AG20443 (cell line): ENCODE data around the gene ZNF24.

Experiments
- DNase-seq: peaks from one replicate; pipeline ENCODE4 v3.0.0; 2012; ENCODE audit warnings: low spot score, mixed read lengths

The ZNF24 gene

GRCh38 chr18:35343936-35344735, at the start of gene ZNF24:
Gene ZNF24, minus strand, starts transcription at chr18:35344420. Its CDS starts 3,770 bp downstream, at chr18:35340650.
- peak; percentile 99 for DNase-seq

- no peak for DNase-seq
These were observed 49.5 kb upstream of the ZNF24 start for GRCh38 chr18:35393716-35394115.

- DNase-seq: no peak
These were observed 48.2 kb upstream of the ZNF24 start for GRCh38 chr18:35392375-35392774.

GRCh38 chr18:35390951-35391700, 46.9 kb upstream of the ZNF24 start:
- DNase-seq: no peak

- peak; percentile 35 for DNase-seq
These were observed 44.9 kb upstream of the ZNF24 start for GRCh38 chr18:35389095-35389618.

GRCh38 chr18:35387152-35387571, 42.9 kb upstream of the ZNF24 start:
- no peak for DNase-seq

- peak; percentile 79 for DNase-seq
These were observed 42.4 kb upstream of the ZNF24 start for GRCh38 chr18:35386600-35387100.

GRCh38 chr18:35383136-35383535, 38.9 kb upstream of the ZNF24 start:
- no peak for DNase-seq

GRCh38 chr18:35379421-35379820, 35.2 kb upstream of the ZNF24 start:
- DNase-seq: no peak

GRCh38 chr18:35378574-35378896, 34.3 kb upstream of the ZNF24 start:
- DNase-seq: no peak

- peak; percentile 51 for DNase-seq
These were observed 33.8 kb upstream of the ZNF24 start for GRCh38 chr18:35377875-35378573.

GRCh38 chr18:35376742-35377695, 32.8 kb upstream of the ZNF24 start, which contains the start of gene ZNF396:
Gene ZNF396, minus strand, starts transcription at chr18:35377337. Its CDS starts 3,045 bp downstream, at chr18:35374292.
- peak; percentile 92 for DNase-seq

- no peak for DNase-seq
These were observed 32.1 kb upstream of the ZNF24 start for GRCh38 chr18:35376393-35376741.

- no peak for DNase-seq
These were observed 30.5 kb upstream of the ZNF24 start for GRCh38 chr18:35374708-35375107.

GRCh38 chr18:35371412-35372195, 27.4 kb upstream of the ZNF24 start:
- DNase-seq: peak; percentile 75

GRCh38 chr18:35369126-35369525, 24.9 kb upstream of the ZNF24 start:
- DNase-seq: no peak

- no peak for DNase-seq
These were observed 24.4 kb upstream of the ZNF24 start for GRCh38 chr18:35368595-35368994.

- no peak for DNase-seq
These were observed 18.3 kb upstream of the ZNF24 start for GRCh38 chr18:35362531-35362930.

GRCh38 chr18:35361570-35362321, 17.5 kb upstream of the ZNF24 start:
- no peak for DNase-seq
